KOPT-K1 (cell line): ENCODE results near the gene OR14A16.

ENCODE experiments used
- H3K27ac ChIP-seq: fragments of 200-600 bp; sonication (generic); 2 replicates; pipeline ENCODE4 v1.5.1; 2016; ENCODE audit warnings: antibody characterized with exemption, mild to moderate bottlenecking, low read depth, low read length; ENCODE audit not compliant: poor library complexity, severe bottlenecking
- H3K36me3 ChIP-seq: fragments of 200-600 bp; sonication (generic); 2 replicates; pipeline ENCODE4 v1.5.1; 2017; ENCODE audit warnings: antibody characterized with exemption, mild to moderate bottlenecking, low read length, moderate library complexity; ENCODE audit not compliant: insufficient read depth
- H3K9me3 ChIP-seq: fragments of 200-600 bp; sonication (generic); 2 replicates; pipeline ENCODE4 v1.5.1; 2017; ENCODE audit warnings: antibody characterized with exemption, low read length, mild to moderate bottlenecking; ENCODE audit not compliant: insufficient read depth, poor library complexity, severe bottlenecking

Gene OR14A16

GRCh38 chr1:247833601-247834000, 9.7 kb upstream of the OR14A16 start:
- H3K9me3 ChIP-seq, result no peaks in the 10 kb centered on the region
- H3K27ac ChIP-seq, result no peak overlapping the region

GRCh38 chr1:247829656-247830055, 5.7 kb upstream of the OR14A16 start:
- no peaks in the 10 kb centered on the region for H3K36me3 ChIP-seq
- H3K27ac ChIP-seq, result no peak overlapping the region
- H3K9me3 ChIP-seq, result no peaks in the 10 kb centered on the region

More at GRCh38 chr1:247833601-247834000, 9.7 kb upstream of the OR14A16 start:
- no peaks in the 10 kb centered on the region for H3K36me3 ChIP-seq

GRCh38 chr1:247825362-247825761, 1.4 kb upstream of the OR14A16 start:
- H3K27ac ChIP-seq, result no peak overlapping the region
- H3K36me3 ChIP-seq, result no peaks in the 10 kb centered on the region
- no peaks in the 10 kb centered on the region for H3K9me3 ChIP-seq

GRCh38 chr1:247822060-247822459, 1.9 kb downstream of the OR14A16 start:
- Histone ChIP-seq H3K27ac (no peak overlapping the region), H3K36me3 (no peaks in the 10 kb centered on the region), H3K9me3 (no peaks in the 10 kb centered on the region)

GRCh38 chr1:247812637-247813036, 11.3 kb downstream of the OR14A16 start:
- Histone ChIP-seq H3K27ac (no peak overlapping the region), H3K9me3 (no peaks in the 10 kb centered on the region), H3K36me3 (no peaks in the 10 kb centered on the region)

GRCh38 chr1:247797518-247797917, 26.4 kb downstream of the OR14A16 start:
- Histone ChIP-seq H3K27ac (no peak overlapping the region), H3K36me3 (no peaks in the 10 kb centered on the region), H3K9me3 (no peaks in the 10 kb centered on the region)

- no peaks in the 10 kb centered on the region for H3K9me3 ChIP-seq
- H3K27ac ChIP-seq, result no peak overlapping the region
- H3K36me3 ChIP-seq, result no peaks in the 10 kb centered on the region
Measured at GRCh38 chr1:247769603-247770002, 54.3 kb downstream of the OR14A16 start.
